GM19351 (cell line): ENCODE results near the gene FAM174C.
A peak's percentile ranks its signal among the peaks of the same experiment; 100 is the strongest.
"Not testable (repeated sequence)": the region's sequence is repeated elsewhere in the genome, so short reads cannot be mapped to it uniquely, and the experiment has no call there.

ENCODE experiments used
- ATAC-seq: cut with Tn5 transposase; IDR thresholded peaks from one replicate; pipeline ENCODE4 v1.9.1; 2021; ENCODE audit warnings: mild to moderate bottlenecking, moderate library complexity; ENCODE audit not compliant: unreplicated experiment

Gene FAM174C

DNA sequence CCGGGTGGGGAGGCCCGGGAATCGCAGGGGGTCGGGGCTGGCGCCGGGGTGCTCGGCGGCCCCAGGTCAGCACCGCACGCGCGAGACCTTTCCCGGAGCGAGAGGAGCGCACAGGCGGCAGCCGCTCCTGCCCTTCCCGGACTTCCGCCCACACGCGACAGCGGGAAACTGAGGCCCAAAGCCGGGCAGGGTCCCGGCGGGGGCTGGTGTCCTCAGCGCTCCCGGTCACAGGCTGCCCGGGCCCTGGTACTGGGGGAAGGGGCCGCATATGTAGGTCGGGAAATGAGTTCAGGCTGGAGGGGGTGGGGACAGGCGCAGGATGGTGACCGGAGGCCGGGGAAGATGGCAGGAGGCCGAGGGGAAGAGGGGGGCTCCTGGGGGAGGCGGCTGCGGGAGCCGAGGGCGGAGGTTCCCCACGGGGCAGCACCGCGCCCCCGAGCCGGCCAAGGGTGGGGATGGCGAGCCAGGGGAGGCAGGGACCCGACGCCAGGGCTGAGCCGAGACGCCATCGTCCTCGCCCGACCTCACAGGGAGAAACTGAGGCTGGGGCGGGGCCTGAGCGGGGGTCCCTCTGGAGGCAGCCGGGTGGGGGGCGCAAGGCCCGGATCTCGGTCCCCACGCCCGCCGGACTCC is 38.2 kb upstream of the FAM174C start:
- ATAC-seq = no peak

DNA sequence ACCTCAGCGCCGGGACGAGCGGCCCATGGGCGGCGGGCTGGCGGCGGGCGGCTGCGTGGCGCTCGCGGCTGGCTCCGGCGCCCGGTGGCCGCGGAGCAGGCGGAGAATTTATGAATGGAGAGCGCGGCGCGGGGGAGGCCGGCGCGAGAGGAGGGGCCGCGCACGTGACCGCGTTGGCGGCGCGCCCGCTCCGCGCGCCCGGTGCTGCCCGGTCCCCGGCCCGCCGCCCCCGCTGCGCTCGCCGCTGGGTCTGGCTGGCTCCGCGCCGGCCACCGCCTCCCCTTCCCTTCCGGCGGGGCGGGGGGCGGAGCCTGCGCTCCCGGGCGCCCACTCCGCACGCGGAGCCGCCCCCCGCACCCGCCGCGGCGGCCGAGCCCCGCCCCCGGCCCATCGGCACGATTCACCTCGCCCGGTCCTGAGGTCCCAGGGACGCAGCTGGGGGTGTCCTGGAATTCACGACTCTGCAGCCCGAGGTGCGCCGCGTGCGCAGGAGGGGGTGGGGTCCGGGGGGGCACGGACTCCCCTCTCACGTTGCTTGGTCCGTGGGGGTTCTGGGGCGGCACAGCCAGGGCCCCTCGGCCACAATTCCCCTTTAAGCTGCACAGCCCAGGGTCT is 37.5 kb upstream of the FAM174C start, which contains the start of gene CBARP:
TSS of gene CBARP (minus strand) at position 252 of the 615 bp plus-strand sequence. CDS start 1,905 bp downstream, outside the sequence.
- ATAC-seq = no peak

DNA sequence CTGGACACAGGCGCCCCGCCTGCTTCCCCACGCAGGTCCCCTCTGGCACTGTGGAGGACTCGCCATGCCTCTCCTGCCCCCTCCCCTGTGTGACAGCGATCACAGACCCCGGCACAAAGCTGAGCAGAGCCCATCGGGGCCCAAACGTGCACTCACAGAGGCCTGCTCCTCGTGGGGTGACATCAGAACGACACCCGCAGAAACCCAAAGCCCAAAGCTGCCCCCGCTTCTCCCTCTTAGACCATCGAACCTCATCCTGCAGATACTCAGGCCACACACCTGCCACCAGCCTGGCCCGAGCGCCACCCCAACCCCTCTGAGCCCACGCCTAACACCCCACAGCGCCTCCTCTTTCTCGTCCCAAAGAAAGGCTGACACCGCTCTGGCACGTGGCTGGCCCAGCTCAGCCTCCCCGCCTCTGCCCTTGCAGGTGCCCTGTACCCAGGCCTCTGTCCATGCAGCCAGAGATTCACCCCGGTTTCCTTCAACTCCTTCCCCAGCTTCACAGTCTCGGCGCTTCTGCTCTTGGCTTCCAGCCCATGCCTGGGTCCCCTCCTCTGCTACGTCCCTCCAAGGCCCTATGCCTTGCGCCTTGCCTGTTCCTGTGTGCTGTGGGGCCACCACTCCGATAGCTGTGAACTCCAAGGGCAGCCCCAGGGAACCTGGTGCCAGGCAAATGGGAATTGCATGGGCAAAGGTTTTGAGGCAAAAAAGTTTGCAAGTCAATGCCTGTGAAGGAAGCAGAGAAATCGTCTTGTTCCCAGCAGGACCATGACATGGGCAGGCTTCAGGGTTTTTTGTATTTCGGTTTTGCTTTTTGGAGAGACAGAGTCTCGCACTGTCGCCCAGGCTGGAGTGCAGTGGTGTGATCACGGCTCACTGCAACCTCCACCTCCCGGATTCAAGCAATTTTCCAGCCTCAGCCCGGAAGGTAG is 36.7 kb upstream of the FAM174C start:
- no peak for ATAC-seq

DNA sequence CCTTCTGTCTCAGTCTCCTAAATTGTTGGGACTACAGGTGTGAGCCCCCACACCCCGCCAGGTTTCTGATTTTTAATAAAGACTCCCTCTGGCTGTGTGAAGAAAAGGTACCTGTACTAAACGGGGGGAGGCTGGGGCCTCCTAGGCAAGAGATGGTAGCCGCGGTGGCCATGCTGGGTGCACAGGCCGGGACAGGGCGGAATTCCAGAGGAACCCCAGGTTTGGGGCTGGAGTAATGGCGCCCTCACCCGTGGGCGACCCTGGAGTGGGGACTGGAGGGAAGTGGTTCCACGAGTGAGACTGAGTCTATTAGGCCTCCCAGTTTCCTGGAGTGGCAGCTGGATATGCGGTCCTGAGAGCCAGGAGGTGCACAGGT is 35.9 kb upstream of the FAM174C start:
- ATAC-seq = no peak

DNA sequence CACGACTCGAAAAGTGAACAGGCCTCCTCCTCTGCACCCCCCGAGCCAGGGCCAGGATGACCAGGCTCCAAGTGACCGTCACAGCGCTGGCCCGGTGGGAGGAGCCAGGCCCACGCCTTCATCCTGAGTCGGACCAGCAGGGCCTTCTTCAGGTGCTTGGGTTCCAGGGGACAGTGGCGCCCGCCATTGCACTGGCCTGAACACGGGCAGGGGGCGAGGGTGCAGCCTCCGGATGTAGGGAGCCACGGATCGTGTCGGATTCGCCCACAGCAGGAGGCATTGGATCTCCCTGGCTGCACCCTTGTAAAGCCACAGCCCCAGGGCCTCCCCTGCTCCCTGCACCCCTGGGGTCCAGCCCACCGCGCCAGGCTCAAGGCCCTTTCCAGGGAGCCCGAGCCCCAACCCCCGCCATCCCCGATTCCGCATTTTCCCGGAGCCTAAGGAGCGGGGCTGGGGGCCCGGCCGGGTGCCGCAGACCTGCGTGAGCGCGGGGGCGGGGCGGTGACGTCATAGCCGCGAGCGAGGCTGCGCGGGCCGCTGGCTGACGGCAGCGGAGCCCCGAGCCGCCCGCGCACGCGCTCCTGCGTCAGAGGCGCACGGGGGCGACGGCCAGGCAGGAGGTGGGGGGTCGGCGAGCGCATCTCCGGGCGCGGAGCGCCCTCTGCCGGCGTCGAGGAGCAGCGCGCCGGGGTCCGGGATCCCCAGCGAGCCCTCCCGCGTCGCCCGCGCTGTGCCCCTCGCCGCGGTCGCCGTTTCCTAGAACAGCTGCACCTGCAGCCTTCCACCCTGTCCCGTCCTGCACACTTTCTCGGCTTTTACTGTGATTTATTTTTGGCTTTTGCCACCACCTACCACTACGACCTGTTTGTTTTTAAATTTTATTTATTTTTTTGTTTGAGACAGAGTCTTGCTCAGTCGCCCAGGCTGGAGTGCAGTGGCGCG is 35.3 kb upstream of the FAM174C start:
- ATAC-seq = no peak

DNA sequence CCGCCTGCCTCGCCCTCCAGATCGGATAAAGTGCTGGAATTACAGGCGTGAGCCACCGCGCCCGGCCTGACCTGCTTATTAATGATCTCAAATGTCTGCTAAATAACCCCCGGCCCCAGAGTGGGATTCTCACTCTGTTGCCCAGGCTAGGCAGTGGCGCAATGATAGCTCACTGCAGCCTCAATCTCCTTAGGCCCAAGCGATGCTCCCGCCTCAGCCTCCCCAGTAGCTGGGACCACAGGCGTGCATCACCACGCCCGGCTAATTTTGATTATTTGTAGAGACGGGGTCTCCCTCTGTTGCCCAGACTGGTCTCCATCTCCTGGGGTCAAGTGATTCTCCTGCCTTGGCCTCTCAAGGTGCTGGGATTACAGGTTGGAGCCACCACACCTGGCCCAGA is 34.4 kb upstream of the FAM174C start:
- ATAC-seq = no peak

DNA sequence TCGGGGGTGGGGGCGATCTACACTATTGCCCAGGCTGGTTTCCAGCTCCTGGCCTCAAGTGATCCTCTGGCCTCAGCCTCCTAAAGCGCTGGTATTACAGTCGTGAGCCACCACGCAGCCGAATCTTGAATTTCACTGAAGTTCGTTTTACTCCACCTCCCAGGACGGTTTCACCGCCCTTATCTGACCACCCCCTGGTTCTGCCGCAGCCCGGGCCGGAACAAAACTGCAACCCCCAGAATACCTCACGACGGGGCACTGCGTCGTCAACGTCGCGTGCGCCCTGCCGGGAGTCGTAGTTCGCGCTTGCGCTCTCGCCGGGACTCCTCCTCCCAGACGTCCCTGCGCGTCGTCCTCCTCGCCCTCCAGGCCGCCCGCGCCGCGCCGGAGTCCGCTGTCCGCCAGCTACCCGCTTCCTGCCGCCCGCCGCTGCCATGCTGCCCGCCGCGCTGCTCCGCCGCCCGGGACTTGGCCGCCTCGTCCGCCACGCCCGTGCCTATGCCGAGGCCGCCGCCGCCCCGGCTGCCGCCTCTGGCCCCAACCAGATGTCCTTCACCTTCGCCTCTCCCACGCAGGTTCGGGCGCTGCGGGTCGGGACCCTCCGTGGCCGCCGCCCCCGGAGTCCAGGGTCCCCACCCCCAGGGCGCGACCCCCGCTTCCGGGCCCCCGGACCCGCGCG is 33.8 kb upstream of the FAM174C start, which contains the start of gene ATP5F1D:
TSS of gene ATP5F1D (plus strand) at position 335 of the 679 bp plus-strand sequence. CDS start at position 435, 100 bp downstream.
- peak; percentile 64 for ATAC-seq

DNA sequence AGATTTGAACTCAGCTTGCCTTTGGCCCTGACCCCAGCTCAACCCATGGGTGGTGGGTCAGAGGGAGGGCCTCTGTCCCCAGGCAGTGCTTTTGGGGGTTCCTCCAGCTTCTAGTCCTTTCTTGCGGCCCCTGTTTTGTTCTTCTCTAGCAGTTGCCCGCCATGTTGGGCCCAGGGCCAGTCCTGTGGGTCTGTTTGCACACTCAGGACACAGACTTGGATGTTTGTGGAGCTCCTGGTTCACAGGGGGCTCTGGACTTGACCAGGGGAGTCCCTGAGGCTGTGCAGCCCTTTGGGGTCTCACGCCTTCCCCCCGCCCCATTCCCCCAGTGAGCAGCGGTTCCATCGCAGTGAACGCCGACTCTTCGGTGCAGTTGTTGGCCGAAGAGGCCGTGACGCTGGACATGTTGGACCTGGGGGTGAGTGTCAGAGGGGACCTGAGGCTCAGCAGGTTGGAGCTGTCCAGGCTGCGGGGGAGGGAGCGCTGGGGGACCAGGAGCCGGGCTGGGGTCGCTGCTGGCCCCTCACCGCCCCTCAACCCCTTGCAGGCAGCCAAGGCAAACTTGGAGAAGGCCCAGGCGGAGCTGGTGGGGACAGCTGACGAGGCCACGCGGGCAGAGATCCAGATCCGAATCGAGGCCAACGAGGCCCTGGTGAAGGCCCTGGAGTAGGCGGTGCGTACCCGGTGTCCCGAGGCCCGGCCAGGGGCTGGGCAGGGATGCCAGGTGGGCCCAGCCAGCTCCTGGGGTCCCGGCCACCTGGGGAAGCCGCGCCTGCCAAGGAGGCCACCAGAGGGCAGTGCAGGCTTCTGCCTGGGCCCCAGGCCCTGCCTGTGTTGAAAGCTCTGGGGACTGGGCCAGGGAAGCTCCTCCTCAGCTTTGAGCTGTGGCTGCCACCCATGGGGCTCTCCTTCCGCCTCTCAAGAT is 31.3 kb upstream of the FAM174C start:
- no peak for ATAC-seq

DNA sequence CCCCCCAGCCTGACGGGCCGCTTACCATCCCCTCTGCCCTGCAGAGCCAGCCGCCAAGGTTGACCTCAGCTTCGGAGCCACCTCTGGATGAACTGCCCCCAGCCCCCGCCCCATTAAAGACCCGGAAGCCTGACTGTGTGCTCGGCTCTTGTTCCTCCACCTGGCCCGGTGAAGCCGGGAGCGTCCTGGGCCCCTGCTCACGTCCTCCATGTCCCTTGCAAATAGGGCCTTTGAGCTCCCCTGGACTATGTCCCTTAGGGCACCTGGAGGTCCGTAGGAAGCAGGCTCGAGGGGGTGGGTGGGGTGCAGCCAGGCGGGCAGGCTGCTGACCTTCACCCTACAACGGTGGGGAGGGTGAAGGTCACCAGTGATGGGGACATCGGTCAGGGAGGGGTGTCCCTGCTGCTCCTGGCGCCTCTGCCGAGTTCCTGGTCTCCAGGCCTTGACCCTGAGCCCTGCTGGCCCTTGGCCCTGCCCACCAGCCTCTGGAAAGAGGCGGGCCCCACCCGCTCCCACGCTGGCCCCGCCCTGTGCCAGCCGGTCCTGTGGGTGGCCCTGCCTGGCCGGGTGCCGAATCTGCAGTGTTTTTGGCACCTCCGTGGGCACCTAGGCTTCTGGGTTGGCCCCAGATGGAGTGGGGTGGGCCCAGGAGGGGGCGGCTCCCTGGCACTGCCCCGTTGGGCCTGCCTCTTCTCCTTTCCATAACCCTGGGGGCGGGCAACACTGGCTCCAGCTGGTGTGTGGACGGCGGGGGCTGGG is 30.5 kb upstream of the FAM174C start:
- no peak for ATAC-seq

DNA sequence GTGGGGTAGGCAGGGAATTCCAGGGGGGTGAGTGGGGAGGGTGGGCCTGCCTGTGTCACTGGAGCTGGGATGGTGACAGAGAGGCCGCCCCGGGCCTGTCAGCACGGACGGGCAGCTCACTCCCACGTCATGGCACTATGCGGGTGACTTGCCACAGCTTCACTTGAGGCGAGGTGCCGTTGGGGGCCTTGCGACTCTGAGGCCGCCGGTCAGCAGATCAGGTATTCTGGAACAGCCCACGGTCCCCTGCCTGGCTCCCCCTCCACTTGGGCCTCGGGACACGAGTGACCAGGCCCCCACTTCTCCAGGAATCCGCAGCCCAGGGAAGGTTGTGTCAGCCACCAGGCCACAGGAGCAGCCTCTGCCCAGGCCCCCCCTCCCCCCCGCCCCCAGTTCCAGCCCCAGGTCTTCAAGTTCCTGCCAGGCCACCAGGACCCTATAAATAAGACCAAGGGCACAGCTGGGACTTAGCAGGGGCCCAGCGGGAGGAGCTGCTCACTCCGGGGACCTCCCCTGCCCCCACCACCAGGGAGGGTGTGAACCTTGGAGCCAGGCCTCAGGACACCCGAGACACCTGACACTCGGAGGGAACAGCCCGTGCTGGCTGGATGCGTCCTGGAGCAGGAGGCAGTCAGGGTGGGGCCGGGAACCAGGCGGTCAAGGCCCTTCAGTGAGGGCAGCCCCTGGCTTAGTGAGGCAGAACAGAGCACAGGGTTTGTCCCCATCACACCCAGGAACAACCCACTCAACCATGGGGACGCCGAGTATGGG is 29.7 kb upstream of the FAM174C start:
- ATAC-seq = no peak

DNA sequence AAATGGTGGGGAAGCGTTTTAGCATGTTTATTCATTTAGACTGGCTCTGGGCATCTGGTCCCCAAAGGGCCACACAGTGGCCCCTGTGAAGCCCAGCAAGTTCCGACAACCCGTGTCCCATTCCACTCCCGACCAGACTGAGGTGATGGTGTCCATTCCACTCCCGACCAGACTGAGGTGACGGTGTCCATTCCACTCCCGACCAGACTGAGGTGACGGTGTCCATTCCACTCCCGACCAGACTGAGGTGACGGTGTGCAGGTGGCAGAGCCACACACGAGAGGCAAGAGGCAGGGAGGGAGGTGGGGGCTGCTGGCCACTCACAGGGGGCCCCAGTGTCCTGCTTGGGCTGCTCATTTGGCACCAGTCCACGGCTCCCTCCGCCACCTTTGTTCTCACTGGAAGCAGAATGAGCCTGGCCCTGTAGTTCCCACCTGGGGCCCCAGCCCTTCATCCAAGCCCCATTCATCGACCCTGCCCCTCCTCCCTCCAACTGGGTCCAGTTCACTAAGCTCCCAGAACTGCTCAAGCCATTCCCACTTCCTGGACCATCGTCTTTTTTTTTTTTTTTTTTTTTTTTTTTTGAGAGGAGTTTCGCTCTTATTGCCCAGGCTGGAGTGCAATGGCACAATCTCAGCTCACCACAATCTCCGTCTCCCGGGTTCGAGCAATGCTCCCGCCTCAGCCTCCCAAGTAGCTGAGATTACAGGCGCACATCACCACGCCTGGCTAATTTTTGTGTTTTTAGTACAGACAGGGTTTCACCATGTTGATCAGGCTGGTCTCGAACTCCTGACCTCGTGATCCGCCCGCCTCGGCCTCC is 28.9 kb upstream of the FAM174C start:
- not testable (repeated sequence) for ATAC-seq

DNA sequence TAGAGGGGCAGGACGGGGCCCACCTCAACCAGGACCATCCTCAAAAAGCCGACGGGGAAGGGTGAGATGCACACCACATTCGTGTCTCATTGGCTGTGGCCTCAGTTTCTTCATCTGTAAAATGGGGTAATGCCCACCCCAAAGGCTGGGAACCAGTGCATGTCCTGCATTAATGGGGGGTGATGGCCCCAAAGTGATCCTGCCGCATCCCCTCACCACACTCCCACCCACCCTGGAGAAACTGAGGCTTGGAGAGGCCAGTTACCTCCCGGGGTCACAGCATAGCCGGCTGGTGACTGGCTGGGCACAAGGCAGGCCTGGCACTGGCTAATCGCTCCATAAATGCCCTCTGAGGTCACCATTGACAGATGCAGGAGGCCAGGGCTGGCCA is 27.6 kb upstream of the FAM174C start:
- no peak for ATAC-seq

DNA sequence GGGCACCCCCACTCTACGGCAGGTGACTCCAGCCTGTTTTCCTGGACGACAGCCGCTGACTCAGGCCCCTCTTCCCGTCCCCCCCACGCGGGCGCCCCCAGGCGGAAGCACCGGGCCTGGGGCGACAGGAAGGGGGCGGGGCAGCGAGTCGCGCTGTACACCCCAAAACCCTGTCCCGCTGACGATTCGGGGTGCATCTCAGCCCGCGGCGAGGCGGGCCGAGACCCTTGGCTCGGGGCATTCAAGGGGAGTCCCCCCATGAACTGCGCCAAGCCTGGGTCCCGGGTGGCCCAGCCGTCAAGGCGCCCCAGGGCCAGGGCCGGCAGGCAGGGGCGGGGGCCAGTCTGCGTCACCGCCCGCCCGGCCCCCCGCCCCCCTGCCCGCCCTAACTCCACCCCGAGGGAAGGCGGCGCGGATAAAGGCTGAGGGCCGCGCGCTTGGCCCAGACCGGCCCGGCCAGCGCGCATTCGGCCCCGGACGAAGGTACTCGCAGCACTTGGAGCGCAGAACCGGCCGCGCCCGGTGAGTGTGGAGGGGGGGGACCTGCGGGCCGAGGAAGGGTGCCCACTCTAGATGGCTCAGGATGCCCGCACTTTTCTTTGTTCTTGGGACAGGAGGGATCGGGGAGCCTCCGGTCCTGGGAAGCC is 27.1 kb upstream of the FAM174C start, which contains the start of gene MIDN:
TSS of gene MIDN (plus strand) at position 445 of the 647 bp plus-strand sequence. CDS start 1,714 bp downstream, outside the sequence.
- peak; percentile 23 for ATAC-seq

DNA sequence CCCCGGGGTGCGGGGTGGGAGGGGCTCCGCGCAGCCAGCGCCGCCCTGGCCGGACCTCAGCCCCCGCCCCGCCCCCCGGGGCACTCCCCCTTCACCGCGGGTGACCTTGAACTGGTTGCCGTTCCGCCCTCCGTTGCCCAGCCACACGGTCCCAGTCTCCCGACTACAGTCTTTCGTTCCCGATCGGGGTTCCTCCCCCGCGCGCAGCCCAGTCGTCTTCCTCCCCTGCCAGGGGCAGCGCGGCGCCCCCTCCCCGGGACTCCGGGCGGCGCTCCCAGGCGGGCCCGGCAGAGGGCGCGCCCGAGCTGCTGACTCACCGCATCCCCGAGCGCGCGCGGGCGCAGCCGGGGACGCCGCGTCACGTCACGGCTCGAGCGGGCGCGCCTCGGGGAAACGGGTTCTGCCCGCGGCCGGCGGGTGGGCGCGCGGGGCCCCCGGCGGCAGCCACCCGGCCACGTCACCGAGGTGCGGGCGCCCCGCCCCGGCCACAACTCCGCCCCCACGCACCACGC is 26.5 kb upstream of the FAM174C start:
- ATAC-seq = peak; percentile 39

DNA sequence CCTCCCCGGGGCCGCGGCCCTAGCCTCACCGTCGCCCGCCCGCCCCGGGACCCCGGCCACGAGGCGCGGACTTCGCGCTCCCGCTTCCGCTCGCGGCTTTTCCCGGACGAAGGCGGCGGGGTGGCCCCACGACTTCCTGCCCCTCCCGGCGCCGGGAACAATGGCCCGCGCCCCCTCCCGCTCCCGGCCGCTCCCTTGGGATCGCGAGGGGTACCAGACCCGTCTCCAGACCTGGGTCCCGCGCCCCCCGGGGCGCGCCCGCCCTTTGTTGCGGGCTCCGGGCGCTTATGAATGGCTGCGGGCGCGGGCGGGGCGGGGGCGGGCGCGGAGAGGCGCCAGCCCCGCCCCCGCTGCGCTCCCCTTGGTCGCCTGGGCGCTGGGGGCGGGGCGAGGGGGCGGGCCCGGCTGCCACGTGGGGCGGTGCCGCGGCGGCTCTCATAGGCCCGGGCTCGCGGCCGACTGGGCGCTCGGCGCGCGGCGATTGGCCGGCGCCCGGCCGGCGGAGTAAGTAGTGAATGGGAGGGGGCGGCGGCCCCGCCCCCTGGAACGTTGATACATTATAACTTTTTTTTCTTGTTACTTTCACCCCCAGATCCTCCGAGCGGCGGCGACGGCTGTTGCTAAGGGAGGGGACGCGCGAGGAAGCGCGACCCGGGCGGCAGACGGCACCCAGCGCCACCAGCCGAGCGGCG is 25.9 kb upstream of the FAM174C start:
- peak; percentile 42 for ATAC-seq
